Endothelial cell of umbilical vein (primary cell): Measurements from ENCODE around the gene HBM. TPM values are rescaled to one million over a fixed set of nuclear protein-coding genes. Genes with fewer than 3 reads are reported as not detected.

ENCODE experiments used
- BruUV-seq: library from RNA; stranded (reverse); fragments of 400-500 nt; replicated peaks from 2 replicates; lab custom pipeline; 2021; lab: Mats Ljungman, UMichigan
- CTCF ChIA-PET: fragments of 300-600, 350-600 bp; sonication (Branson Sonifier 250); formaldehyde crosslinking; loops from one replicate; lab custom pipeline; 2021; ENCODE audit warnings: antibody characterized with exemption, inconsistent platforms; lab: Charles Lee
- POLR2A ChIA-PET: fragments of 300-600, 350-600 bp; sonication (Branson Sonifier 250); formaldehyde crosslinking; loops from one replicate; lab custom pipeline; 2021; ENCODE audit warnings: antibody characterized with exemption, inconsistent platforms; lab: Charles Lee
- DNase-seq: peaks from one replicate; pipeline ENCODE4 v3.0.0-alpha.2; 2011; ENCODE audit warnings: low read depth, low spot score
- FAIRE-seq: peaks from 2 replicates; lab custom pipeline; 2011; peaks lifted over from hg19 to GRCh38; lab: Jason Lieb, UNC
- H2AFZ ChIP-seq: 2 replicates; pipeline ENCODE4 v1.6.0; 2012; ENCODE audit warnings: low read depth, low read length, control low read depth, inconsistent platforms
- H3K27ac ChIP-seq: 2 replicates; pipeline ENCODE4 v1.5.1; 2011; ENCODE audit warnings: low read depth, mild to moderate bottlenecking, control low read depth, low read length, moderate library complexity; ENCODE audit not compliant: insufficient read depth
- H3K27me3 ChIP-seq, 2 experiments: 2 replicates each; pipeline versions ENCODE4 v1.6.0 to v1.6.1; 2011; ENCODE audit warnings: low read length in 2 of 2, mixed read lengths in 1 of 2; ENCODE audit not compliant: control insufficient read depth in 2 of 2, insufficient read depth in 2 of 2
- H3K36me3 ChIP-seq, 2 experiments: 2 replicates in 1 of 2; 3 replicates in 1 of 2; pipeline ENCODE4 v1.5.1; 2011; ENCODE audit warnings: low read length in 2 of 2, mild to moderate bottlenecking in 1 of 2, moderate library complexity in 1 of 2; ENCODE audit not compliant: control insufficient read depth in 2 of 2, insufficient read depth in 2 of 2; ENCODE audit errors: extremely low read depth in 1 of 2
- H3K4me1 ChIP-seq: 3 replicates; pipeline ENCODE4 v1.5.1; 2011; ENCODE audit warnings: mild to moderate bottlenecking, low read length; ENCODE audit not compliant: control insufficient read depth, insufficient read depth; ENCODE audit errors: extremely low read depth
- H3K4me2 ChIP-seq: 2 replicates; pipeline ENCODE4 v1.6.1; 2011; ENCODE audit warnings: low read length, control low read depth, mixed read lengths; ENCODE audit not compliant: insufficient read depth
- H3K4me3 ChIP-seq, 3 experiments: fragments of 200-600 bp in 1 of 3; sonication (generic), shearing (Covaris generic) in 1 of 3; replicated peaks in 1 of 3; 2 replicates each; pipeline ENCODE4 v1.5.1; 2011 to 2016; ENCODE audit warnings: control low read depth in 3 of 3, low read length in 3 of 3, mild to moderate bottlenecking in 2 of 3, inconsistent platforms in 1 of 3, low read depth in 1 of 3, moderate library complexity in 1 of 3; ENCODE audit not compliant: insufficient read depth in 1 of 3
- H3K79me2 ChIP-seq: 2 replicates; pipeline ENCODE4 v1.6.0; 2012; ENCODE audit warnings: low read length, inconsistent platforms; ENCODE audit not compliant: control insufficient read depth, insufficient read depth
- H3K9ac ChIP-seq: replicated peaks from 2 replicates; pipeline ENCODE3; 2011; ENCODE audit warnings: low read length, control low read depth; ENCODE audit not compliant: insufficient read depth; ENCODE audit errors: extremely low read depth
- H3K9me1 ChIP-seq: replicated peaks from 3 replicates; pipeline ENCODE4 v1.6.0; 2011; ENCODE audit warnings: mild to moderate bottlenecking, low read length; ENCODE audit not compliant: control insufficient read depth, insufficient read depth; ENCODE audit errors: extremely low read depth
- H3K9me3 ChIP-seq: replicated peaks from 2 replicates; pipeline ENCODE4 v1.5.1; 2012; ENCODE audit warnings: low read length, inconsistent platforms; ENCODE audit not compliant: control insufficient read depth, insufficient read depth
- H4K20me1 ChIP-seq: replicated peaks from 2 replicates; pipeline ENCODE3; 2011; ENCODE audit warnings: mild to moderate bottlenecking, low read length; ENCODE audit not compliant: control insufficient read depth, insufficient read depth; ENCODE audit errors: extremely low read depth
- CTCF ChIP-seq, 2 donors: IDR thresholded peaks; 1 replicate in 1 of 2; 2 replicates in 1 of 2; pipeline ENCODE4 v1.5.1; 2011; ENCODE audit warnings: low read length in 2 of 2, mild to moderate bottlenecking in 2 of 2, moderate library complexity in 2 of 2, control low read depth in 1 of 2, inconsistent platforms in 1 of 2, low read depth in 1 of 2; ENCODE audit not compliant: insufficient read depth in 1 of 2; ENCODE audit errors: extremely low read depth in 1 of 2
- EZH2 ChIP-seq: IDR thresholded peaks from 2 replicates; pipeline ENCODE4 v1.6.1; 2012; ENCODE audit warnings: borderline replicate concordance, low read depth, mild to moderate bottlenecking, moderate library complexity, low read length, inconsistent platforms; ENCODE audit not compliant: severe bottlenecking
- FOS ChIP-seq: IDR thresholded peaks from 2 replicates; pipeline ENCODE4 v1.6.1; 2011; ENCODE audit warnings: mild to moderate bottlenecking, low read length, moderate library complexity, borderline replicate concordance; ENCODE audit not compliant: insufficient read depth
- GATA2 ChIP-seq: IDR thresholded peaks from 2 replicates; pipeline ENCODE4 v1.7.0; 2011; ENCODE audit warnings: low read depth, mild to moderate bottlenecking, moderate library complexity, mixed read lengths, low read length; ENCODE audit not compliant: insufficient read length, insufficient read depth
- JUN ChIP-seq: IDR thresholded peaks from 2 replicates; pipeline ENCODE4 v1.6.1; 2011; ENCODE audit warnings: borderline replicate concordance, low read depth; ENCODE audit not compliant: insufficient read length, insufficient read depth
- MAX ChIP-seq: IDR thresholded peaks from 2 replicates; pipeline ENCODE4 v1.6.1; 2011; ENCODE audit not compliant: insufficient read depth, insufficient read length
- MYC ChIP-seq: IDR thresholded peaks from one replicate; pipeline ENCODE4 v1.6.1; 2011; ENCODE audit warnings: mild to moderate bottlenecking, low read depth, low read length
- POLR2A ChIP-seq: IDR thresholded peaks from 2 replicates; pipeline ENCODE4 v1.6.1; 2012; ENCODE audit warnings: low read depth, mild to moderate bottlenecking, control low read depth, low read length
- POLR2AphosphoS5 ChIP-seq: IDR thresholded peaks from 2 replicates; pipeline ENCODE4 v1.6.1; 2012; ENCODE audit warnings: low read depth, mild to moderate bottlenecking, control low read depth, low read length, moderate library complexity; ENCODE audit not compliant: insufficient read depth
- dilution Hi-C: fragments of 300-500 bp; cut with MboI; formaldehyde crosslinking; loops from one replicate; pipeline ENCODE4 v1.15.0; 2019; ENCODE audit warnings: low sequenced_read_pairs; ENCODE audit not compliant: extremely low pct_ligation_motif_present
- intact Hi-C: fragments of 100-400 bp; cut with micrococcal nuclease; formaldehyde crosslinking; loops from one replicate; pipeline ENCODE4 v1.10.0; 2022
- polyA plus RNA-seq, 4 experiments: library from polyadenylated mRNA; depleted of rRNA in 3 of 4; stranded (reverse) in 3 of 4; unstranded in 1 of 4; fragments of >200 nt; gene quantifications; 2 replicates each; pipeline versions ENCODE4 v1.2.1 to v1.2.3, GENCODE V29; 2011 to 2012; ENCODE audit warnings: missing spikeins in 1 of 4
- total RNA-seq: library from RNA; stranded (reverse); gene quantifications from 2 replicates; pipeline ENCODE4 v1.2.3, GENCODE V29; 2021

HBM gene
- total and polyA plus RNA-seq, 2 donors (not counting 3 experiments of a cell fraction or from before 2014, with no cell fraction given): not detected

- no peaks in the 10 kb centered on the region for H3K9me3 ChIP-seq
- BruUV-seq: no TSS peak
- no peak overlapping the region for H3K9ac ChIP-seq
- TF ChIP-seq EZH2 (no peak), JUN (no peak), POLR2A (no peak), GATA2 (no peak), MAX (no peak), MYC (no peak), CTCF (IDR thresholded peaks at IDR 0.05; ENCODE audit: extremely low read depth in 1 of 2, insufficient read depth in 1 of 2, low read depth in 1 of 2, low read length in 2 of 2) (no peak), POLR2AphosphoS5 (no peak), FOS (no peak)
- FAIRE-seq (no peak), DNase-seq (no peak)
- intact Hi-C loops: loop anchor here (5.0 kb wide), 1 partner anchor 169 kb away; the partner anchor contains the start of gene AXIN1
- no peak overlapping the region for H2AFZ ChIP-seq
- H3K4me3 ChIP-seq: no peak overlapping the region
- no peak overlapping the region for H3K27ac ChIP-seq
- H3K79me2 ChIP-seq: no peaks in the 10 kb centered on the region
- no peaks in the 10 kb centered on the region for H3K9me1 ChIP-seq
- H3K4me2 ChIP-seq: no peak overlapping the region
- H3K4me1 ChIP-seq: peaks cover 5% of the 10 kb centered on the region
- dilution Hi-C loops: no loop called here
- H3K36me3 ChIP-seq: peaks cover 5 to 8% of the 10 kb centered on the region in 2 experiments
- ChIA-PET POLR2A (interaction anchor here (0.6 to 0.7 kb wide), 2 partner anchors 9 to 96 kb away, joined by 3 to 6 read pairs; no protein-coding TSS in a partner anchor), CTCF (interaction anchor here (0.9 to 3.3 kb wide), 5 partner anchors 65 to 117 kb away, joined by 4 to 41 read pairs (median 12); no protein-coding TSS in a partner anchor)
- H4K20me1 ChIP-seq: no peaks in the 10 kb centered on the region
- H3K27me3 ChIP-seq: peaks cover 10 to 14% of the 10 kb centered on the region in 2 experiments
Measured at GRCh38 chr16:183005-183404, 17.2 kb downstream of the HBM start.
